ACHN (cell line): ENCODE data around the gene FHOD3.

Experiments
- DNase-seq: peaks from one replicate; pipeline ENCODE4 v3.0.0-alpha.2; 2015
- in situ Hi-C: cut with HindIII; loops from 2 replicates; pipeline ENCODE4 v1.10.0; 2017; ENCODE audit warnings: low sequenced_read_pairs, low pct_ligation_motif_present, low pct_unique_long_range_greater_than_20kb

Gene FHOD3

GRCh38 chr18:36297417-36298125 lies at the start of gene FHOD3:
Gene FHOD3 (plus strand): TSS chr18:36297713. CDS start chr18:36297836, 123 bp downstream.
- DNase-seq = peak; percentile 85
- in situ Hi-C loops = no loop called here

GRCh38 chr18:36249392-36249791 lies 48.1 kb upstream of the FHOD3 start:
- in situ Hi-C loops = no loop called here

GRCh38 chr18:36250827-36251226 lies 46.7 kb upstream of the FHOD3 start:
- in situ Hi-C loops = no loop called here
- DNase-seq = no peak

More at GRCh38 chr18:36249392-36249791, 48.1 kb upstream of the FHOD3 start:
- no peak for DNase-seq

GRCh38 chr18:36255072-36255698 lies 42.3 kb upstream of the FHOD3 start:
- in situ Hi-C loops = no loop called here
- no peak for DNase-seq

GRCh38 chr18:36256094-36256493 lies 41.4 kb upstream of the FHOD3 start:
- no peak for DNase-seq
- in situ Hi-C loops = no loop called here

DNA sequence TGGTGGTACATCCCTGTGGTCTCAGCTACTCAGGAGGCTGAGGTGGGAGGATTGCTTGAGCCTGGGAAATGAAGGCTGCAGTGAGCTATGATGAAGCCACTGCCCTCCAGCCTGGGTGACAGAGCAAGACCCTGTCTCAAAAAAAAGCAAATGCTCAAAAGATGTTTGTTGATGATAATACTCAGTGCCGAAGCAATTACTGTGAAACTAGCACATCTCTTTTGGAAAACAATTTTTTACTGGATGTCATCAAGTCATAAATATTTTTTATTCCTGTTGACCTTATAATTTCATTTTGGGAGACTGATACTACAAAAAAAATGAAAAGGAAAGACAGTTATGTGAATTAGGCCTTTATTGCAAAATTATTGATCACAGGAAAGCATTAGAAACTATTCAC lies 34.5 kb upstream of the FHOD3 start:
- in situ Hi-C loops = no loop called here
- DNase-seq = no peak

DNA sequence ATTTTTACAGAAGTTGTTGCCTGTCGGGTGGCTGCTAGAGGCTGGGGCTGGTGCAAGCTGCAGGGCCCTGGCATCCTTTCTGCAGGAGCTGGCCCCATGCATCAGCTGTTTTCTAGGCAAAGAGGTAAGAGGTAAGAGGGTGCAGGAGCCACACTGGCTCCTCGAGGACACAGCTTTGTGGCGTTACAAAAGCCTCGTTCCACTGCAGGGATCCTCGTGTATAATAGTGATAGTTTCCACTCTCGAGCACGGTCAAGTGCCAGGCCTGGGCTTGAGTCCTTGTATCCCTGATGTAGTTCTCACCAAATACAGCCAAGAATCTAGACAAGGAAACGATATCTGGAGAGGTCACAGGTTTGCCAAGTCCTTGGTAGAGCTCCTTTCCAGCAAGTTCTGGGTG lies 33.2 kb upstream of the FHOD3 start:
- in situ Hi-C loops = no loop called here
- no peak for DNase-seq

- in situ Hi-C loops = no loop called here
- no peak for DNase-seq
Observed at GRCh38 chr18:36265015-36265414, 32.5 kb upstream of the FHOD3 start.

DNA sequence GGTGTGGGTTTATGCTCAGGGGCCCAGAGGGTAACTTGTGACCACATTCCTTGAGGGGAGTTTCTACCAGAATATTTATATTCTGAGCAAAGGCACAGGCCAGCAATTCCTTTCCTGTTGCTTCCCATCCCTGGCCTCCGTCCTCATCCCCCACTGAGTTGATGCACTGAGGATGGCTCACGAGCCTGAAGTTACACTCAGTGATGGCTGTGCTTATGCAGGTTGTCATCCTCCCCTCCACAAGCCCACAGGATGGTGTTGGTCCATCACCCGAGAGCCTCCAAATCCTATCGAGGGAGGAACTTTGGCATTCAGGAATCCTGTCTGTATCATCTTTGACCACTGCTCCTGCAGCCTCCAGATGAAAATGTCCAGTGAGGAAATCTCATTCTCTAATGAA lies 28.4 kb upstream of the FHOD3 start:
- DNase-seq = no peak
- in situ Hi-C loops = no loop called here

- DNase-seq = no peak
- in situ Hi-C loops = no loop called here
Observed at GRCh38 chr18:36271153-36271552, 26.4 kb upstream of the FHOD3 start.

DNA sequence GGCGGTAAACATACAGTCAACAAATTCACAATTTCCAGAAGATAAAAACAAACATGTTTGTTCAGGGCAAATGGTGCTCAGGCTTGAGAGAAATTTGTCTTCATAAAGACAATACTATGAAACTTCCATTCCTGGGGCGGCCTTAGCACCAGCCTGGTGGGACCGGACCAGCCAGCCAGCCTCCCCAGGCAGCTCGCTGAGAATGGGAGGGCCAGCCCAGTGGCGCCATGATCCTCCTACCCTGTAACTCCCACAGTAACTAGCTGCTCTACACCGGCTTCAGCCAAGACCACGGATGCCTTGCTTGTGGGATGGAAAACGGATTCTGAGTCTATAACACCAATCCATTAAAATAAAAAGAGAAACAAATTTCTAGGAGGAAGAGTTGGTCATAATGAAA lies 24.2 kb upstream of the FHOD3 start:
- in situ Hi-C loops = no loop called here
- DNase-seq = no peak

- no peak for DNase-seq
- in situ Hi-C loops = no loop called here
Observed at GRCh38 chr18:36274083-36274715, 23.3 kb upstream of the FHOD3 start.

DNA sequence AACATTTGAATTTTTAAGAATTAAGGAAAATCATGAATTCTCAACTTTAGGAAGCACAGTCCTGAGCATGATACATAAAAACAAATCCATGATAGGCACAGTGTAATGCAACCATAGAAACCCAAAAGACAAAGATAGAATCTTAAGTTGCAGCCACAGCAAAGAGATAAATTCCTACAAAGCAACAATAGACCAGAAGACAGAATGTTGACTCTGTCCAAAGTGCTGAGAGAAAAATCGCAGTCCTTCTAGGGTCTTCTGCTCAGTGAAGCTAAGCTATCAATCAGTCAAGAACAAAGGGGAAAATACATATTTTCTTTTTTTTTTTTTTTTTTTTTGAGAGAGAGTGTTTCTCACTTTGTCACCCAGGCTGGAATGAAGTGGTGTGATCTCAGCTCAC lies 22.0 kb upstream of the FHOD3 start:
- in situ Hi-C loops = no loop called here
- DNase-seq = no peak

DNA sequence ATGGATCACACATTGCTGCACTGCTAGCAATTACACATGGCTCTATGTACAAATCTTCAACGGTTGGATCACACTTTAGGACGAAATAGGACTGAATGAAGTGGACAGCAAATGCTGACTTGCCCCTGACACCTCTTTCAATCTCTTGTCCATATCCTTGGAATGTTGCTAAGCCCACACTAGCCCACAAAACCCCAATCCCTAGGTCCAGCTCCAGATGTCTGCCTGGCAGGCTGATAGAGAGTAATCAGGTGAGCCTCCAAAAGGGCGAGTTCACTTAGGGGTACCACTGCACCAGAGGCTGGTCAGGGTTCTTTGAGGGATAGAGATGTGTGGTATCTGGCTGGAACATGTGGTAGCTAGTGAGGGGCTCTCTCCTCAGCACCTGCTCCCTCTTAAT lies 18.5 kb upstream of the FHOD3 start:
- no peak for DNase-seq
- in situ Hi-C loops = no loop called here

DNA sequence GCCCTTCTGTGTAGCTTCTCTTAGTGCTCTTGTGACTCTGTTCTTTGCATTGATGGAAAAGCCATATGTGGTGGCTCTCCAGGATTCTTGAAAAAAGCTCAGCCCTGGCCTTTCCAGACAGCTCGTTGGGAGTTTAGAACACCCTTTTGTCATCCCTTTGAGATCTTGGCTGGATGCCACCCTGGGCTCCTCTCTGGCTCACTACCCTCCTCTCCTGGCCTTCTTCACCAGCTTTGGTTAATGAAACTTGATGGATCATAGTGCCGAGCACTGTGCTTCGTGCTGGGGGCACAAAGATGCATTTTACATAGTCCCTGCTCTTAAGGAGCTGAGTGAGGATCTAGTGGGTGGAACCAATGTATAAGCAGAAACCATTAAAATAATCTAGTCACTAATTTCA lies 15.6 kb upstream of the FHOD3 start:
- DNase-seq = no peak
- in situ Hi-C loops = no loop called here

GRCh38 chr18:36283448-36283847 lies 14.1 kb upstream of the FHOD3 start:
- no peak for DNase-seq
- in situ Hi-C loops = no loop called here

GRCh38 chr18:36284268-36284667 lies 13.2 kb upstream of the FHOD3 start:
- in situ Hi-C loops = no loop called here
- no peak for DNase-seq

DNA sequence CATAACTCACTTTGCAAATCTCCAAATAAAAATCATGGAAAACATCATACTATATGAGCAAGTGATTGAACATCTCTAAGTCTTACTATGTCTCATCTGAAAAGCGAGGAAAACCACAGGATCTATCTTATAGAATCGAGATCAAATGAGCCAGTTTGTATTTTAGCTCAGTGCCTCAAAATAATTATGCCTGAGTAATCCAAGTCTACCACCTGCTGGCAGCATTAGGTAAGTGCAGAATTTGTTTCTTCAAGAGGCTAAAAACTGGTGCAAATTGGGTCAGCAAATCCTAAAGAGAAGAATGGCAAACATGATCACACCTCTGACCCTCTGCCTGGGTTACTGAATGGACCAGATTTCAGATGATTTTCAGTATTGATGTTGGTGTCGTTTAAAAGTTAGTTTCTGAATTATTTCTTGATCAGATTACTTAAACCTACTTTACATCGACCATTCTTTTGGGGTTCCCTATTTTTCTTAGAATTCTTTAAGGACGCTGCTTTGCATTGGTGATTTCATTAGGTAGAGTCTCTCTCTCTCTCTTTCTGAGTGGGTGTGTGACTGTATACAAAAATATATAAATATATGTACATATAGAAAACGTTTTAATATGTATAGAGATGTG lies 12.7 kb upstream of the FHOD3 start:
- peak; percentile 58 for DNase-seq
- in situ Hi-C loops = no loop called here

GRCh38 chr18:36287653-36288052 lies 9.9 kb upstream of the FHOD3 start:
- in situ Hi-C loops = no loop called here
- no peak for DNase-seq
